Keratinocyte (primary cell): ENCODE results near the gene CCSER1.

ENCODE experiments used
- EZH2 ChIP-seq: IDR thresholded peaks from one replicate; pipeline ENCODE4 v1.6.1; 2012; ENCODE audit warnings: inconsistent platforms, mild to moderate bottlenecking, low read length, moderate library complexity
- TF ChIP-seq, protein P1 (sequence below), 3 experiments: IDR thresholded peaks in 1 of 3; conservative IDR thresholded peaks in 1 of 3; optimal IDR thresholded peaks in 1 of 3; 2 replicates in 2 of 3; 3 replicates in 1 of 3; pipeline versions ENCODE3 to v1.5.1; 2011; ENCODE audit warnings: low read length in 3 of 3, mild to moderate bottlenecking in 3 of 3, moderate library complexity in 2 of 3, control low read depth in 1 of 3, inconsistent platforms in 1 of 3; ENCODE audit not compliant: insufficient read depth in 2 of 3; ENCODE audit errors: extremely low read depth in 1 of 3

GRCh38 chr4:90103991-90104390 is 23.2 kb upstream of the CCSER1 start:
- TF ChIP-seq, protein P1, sequence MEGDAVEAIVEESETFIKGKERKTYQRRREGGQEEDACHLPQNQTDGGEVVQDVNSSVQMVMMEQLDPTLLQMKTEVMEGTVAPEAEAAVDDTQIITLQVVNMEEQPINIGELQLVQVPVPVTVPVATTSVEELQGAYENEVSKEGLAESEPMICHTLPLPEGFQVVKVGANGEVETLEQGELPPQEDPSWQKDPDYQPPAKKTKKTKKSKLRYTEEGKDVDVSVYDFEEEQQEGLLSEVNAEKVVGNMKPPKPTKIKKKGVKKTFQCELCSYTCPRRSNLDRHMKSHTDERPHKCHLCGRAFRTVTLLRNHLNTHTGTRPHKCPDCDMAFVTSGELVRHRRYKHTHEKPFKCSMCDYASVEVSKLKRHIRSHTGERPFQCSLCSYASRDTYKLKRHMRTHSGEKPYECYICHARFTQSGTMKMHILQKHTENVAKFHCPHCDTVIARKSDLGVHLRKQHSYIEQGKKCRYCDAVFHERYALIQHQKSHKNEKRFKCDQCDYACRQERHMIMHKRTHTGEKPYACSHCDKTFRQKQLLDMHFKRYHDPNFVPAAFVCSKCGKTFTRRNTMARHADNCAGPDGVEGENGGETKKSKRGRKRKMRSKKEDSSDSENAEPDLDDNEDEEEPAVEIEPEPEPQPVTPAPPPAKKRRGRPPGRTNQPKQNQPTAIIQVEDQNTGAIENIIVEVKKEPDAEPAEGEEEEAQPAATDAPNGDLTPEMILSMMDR (optimal IDR thresholded peaks at IDR 0.05 in 1 of 3, IDR thresholded peaks at IDR 0.05 in 1 of 3, conservative IDR thresholded peaks at IDR 0.05 in 1 of 3; ENCODE audit: extremely low read depth in 1 of 3, insufficient read depth in 2 of 3, low read length in 3 of 3), result no peak
- no peak for TF ChIP-seq EZH2
